ENCODE measurements around the gene IRS1.
"Not testable (repeated sequence)": the region's sequence is repeated elsewhere in the genome, so short reads cannot be mapped to it uniquely, and the experiment has no call there.

Gene IRS1

GRCh38 chr2:226799211-226799975 is at the start of gene IRS1:
TSS of gene IRS1 (minus strand) at chr2:226799820. CDS start at chr2:226798738, 1,082 bp downstream.
- peak; percentile 58 for DNase-seq

- DNase-seq, result no peak
Observed at GRCh38 chr2:226849349-226849748, 49.7 kb upstream of the IRS1 start.

- DNase-seq, result no peak
Observed at GRCh38 chr2:226847511-226847910, 47.9 kb upstream of the IRS1 start.

DNA sequence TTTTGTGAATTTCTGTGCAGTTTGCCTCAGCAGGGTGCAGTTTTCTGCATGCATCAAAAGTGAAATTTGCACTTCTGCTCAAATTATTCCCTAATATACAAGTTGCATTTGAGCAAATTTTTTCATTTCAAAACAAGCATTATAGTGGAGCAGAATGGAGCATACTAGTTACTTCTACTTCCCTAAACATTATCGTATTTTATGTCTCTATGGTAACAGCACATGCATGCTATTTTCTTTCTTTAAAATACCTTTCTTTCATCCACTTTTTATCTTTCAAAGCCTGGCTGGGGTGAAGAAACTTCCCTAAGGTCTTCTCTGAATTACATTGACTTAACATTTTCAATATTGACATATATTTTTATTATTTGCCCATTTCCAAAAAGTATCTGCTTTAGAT is 47.5 kb upstream of the IRS1 start:
- no peak for DNase-seq

- DNase-seq, result no peak
Observed at GRCh38 chr2:226845386-226846116, 45.9 kb upstream of the IRS1 start.

DNA sequence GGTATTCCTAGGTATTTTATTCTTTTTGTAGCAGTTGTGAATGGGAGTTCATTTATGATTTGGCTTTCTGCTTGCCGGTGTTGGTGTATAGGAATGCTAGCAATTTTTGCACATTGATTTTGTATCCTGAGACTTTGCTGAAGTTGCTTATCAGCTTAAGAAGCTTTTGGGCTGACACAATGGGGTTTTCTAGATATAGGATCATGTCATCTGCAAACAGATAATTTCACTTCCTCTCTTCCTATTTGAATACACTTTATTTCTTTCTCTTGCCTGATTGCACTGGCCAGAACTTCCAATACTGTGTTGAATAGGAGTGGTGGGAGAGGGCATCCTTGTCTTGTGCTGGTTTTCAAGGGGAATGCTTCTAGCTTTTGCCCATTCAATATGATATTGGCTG is 43.4 kb upstream of the IRS1 start:
- not testable (repeated sequence) for DNase-seq

GRCh38 chr2:226839951-226840350 is 40.3 kb upstream of the IRS1 start:
- DNase-seq, result no peak

GRCh38 chr2:226839161-226839560 is 39.5 kb upstream of the IRS1 start:
- no peak for DNase-seq

GRCh38 chr2:226838722-226839121 is 39.1 kb upstream of the IRS1 start:
- DNase-seq, result no peak

GRCh38 chr2:226837787-226838603 is 38.4 kb upstream of the IRS1 start:
- DNase-seq, result peak; percentile 90

- peak; percentile 18 for DNase-seq
Observed at GRCh38 chr2:226837334-226837733, 37.7 kb upstream of the IRS1 start.

DNA sequence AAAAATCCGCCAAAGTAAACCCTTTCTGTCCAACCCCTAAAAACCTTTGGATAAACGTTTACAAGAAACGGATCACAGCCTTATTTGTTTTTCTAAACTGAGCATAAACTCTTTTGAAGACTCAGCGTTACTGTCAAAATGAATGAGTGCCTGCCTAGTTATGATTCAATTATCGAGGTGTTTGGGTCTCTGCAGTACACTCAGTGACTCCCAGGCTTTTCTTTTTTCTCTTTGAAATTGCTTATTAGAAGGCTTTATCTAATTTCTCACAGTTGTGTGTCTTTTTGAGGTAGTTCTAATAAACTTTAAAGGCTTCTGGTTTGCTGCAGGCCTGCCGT is 36.9 kb upstream of the IRS1 start:
- DNase-seq, result no peak

GRCh38 chr2:226835796-226836547 is 36.4 kb upstream of the IRS1 start, which contains the start of gene RHBDD1:
TSS of gene RHBDD1 (plus strand) at chr2:226836054. CDS start at chr2:226864694, 28,640 bp downstream.
- peak; percentile 97 for DNase-seq

- DNase-seq, result peak; percentile 93
Observed at GRCh38 chr2:226835420-226835795, 35.8 kb upstream of the IRS1 start.

GRCh38 chr2:226834880-226835279 is 35.3 kb upstream of the IRS1 start:
- not testable (repeated sequence) for DNase-seq

DNA sequence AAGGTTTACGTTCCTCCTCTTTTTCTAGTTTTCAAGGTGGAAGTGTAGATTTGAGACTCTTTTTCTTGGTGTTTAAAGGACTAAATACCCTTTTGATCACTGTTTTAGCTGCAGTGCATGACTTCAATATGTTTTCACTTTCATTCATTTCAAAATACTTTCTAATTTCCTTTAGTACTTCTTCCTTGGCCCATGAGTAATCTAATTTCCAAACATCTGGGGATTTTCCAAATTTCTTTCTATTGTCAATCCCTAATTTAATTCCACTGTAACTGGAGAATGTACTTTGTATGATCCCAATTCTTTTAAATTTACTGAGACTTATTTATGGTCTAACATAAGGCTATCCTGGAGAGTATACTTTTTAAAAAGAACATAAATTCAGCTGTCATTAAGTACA is 32.4 kb upstream of the IRS1 start:
- no peak for DNase-seq

- no peak for DNase-seq
Observed at GRCh38 chr2:226831266-226831665, 31.6 kb upstream of the IRS1 start.

- DNase-seq, result no peak
Observed at GRCh38 chr2:226829721-226830631, 30.4 kb upstream of the IRS1 start.

GRCh38 chr2:226828191-226828590 is 28.6 kb upstream of the IRS1 start:
- DNase-seq, result no peak

DNA sequence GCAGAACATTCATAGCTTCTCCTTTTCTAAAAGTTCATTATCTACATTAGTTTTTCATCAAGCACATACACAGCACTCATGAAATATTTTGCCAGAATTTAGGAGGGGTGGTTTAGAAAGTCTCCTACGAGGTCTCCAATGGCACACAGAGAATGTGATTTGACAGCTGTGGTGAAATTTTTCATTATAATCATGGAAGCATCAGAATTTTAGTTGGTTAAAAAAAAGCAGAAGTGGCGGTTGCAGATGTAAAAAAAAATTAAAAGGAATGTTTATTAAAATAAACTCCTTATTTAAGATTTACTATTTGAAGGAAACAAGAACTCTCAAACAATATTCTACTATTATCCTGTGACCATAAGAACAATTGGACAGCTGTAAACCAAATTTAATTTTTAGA is 25.4 kb upstream of the IRS1 start:
- DNase-seq, result no peak

GRCh38 chr2:226818930-226819329 is 19.3 kb upstream of the IRS1 start:
- no peak for DNase-seq
